ENCODE results near the gene PHLDB1. TPM values are rescaled to one million over a fixed set of nuclear protein-coding genes. Genes with fewer than 3 reads are reported as not detected.

Gene PHLDB1
- total RNA-seq, 2 donors from 2014 or later = 1.8 to 2.6 TPM

DNA sequence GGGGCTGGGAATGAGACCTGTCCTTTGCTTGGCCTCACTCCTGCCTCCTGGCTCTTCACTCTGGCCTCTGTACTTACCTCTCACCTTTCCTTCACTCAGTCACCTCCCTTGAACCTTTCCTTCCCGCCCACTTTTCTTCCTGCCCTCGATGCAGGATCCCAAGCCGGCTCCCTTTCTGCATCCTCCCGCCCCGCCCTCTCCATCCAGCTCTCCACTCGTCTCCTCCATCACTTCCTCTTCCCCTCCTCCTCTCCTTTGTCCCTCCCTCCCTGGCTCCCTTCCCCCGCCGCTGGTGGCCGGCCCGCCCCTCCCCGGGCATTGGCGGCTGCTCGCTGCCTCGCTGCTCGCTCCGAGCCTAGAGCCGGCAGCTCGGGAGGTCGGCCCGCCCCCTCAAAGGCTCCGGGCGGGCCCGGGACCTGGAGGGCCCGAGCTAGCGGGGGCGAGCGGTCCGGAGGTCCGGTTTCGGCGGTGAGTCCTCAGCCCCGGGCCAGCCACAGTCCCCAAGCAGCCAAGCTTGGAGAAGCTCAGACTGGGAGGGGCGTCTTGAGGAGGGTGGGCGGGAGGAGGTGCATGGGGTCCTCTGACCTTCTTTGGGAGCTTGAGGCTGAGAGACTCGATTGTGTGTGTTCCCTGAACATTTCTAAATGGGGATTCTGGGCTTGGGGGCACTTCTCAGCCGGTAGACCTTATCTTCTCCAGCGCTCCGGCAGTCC, 13.8 kb downstream of the PHLDB1 start:
- Mint-ChIP-seq H3K4me3 (peak overlapping the region; percentile 85), H3K36me3 (ENCODE audit: low read depth) (peaks cover 5% of the 10 kb centered on the region), H3K27ac (no peak overlapping the region), H3K4me1 (peaks cover 16% of the 10 kb centered on the region), H3K27me3 (peaks cover 37% of the 10 kb centered on the region)
- DNase-seq = no peak
- no peaks in the 10 kb centered on the region for H3K9me3 ChIP-seq (ENCODE audit: control insufficient read depth, low read length, poor library complexity, severe bottlenecking)
- ATAC-seq = peak; percentile 56

- no peak for DNase-seq
- Mint-ChIP-seq H3K27me3 (peaks cover 37% of the 10 kb centered on the region), H3K4me1 (peaks cover 14% of the 10 kb centered on the region), H3K4me3 (peak overlapping the region; percentile 71), H3K27ac (no peak overlapping the region), H3K36me3 (ENCODE audit: low read depth) (peaks cover 5% of the 10 kb centered on the region)
- ATAC-seq = no peak
- H3K9me3 ChIP-seq (ENCODE audit: control insufficient read depth, low read length, poor library complexity, severe bottlenecking) = no peaks in the 10 kb centered on the region
Observed at GRCh38 chr11:118621784-118622375, 14.5 kb downstream of the PHLDB1 start.

DNA sequence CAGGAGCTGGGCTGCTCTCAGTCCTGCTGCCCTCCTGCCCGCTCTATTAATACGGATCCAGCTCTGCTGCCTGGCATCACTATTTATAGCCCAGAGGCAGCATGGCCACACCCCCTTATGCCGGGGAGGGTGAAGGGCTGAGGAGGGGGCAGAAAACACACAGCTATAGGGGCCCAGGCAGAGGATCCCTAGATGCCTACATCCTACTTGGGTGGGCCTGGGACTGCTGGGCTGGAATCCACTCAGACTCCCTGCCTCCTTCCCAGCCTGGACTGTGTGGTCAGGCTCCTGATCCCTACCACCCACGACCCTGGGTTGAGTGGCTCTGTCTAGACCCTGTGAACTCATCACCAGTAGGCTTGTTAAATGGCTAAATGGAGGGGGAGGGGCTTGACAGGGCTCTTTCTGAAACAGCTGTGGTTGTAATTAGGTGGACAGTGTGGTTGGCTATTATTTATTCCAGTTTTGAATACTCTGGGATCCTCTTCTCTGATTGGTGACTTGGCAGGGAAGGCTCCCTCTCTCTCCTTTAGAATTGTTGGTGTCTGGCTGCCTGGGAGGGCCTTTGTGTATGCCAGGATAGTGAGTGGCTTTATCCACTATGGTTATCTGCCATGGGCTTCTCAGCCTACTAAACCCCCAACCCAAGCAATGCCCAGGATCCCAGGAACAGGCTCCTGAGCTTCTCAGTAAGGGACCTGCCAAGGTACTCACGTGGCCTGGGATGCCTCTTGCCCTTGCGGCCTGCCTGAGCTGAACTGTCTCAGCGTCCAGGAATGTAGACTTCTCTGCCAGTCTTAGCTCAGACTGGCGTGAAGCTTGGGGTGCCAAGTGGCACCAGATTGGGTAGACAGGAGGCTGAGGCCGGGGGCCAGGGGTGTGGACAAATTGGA, 15.2 kb downstream of the PHLDB1 start:
- peaks cover 5% of the 10 kb centered on the region for H3K36me3 Mint-ChIP-seq (ENCODE audit: low read depth)
- no peak overlapping the region for H3K27ac Mint-ChIP-seq
- H3K4me3 Mint-ChIP-seq = no peak overlapping the region
- DNase-seq (no peak), ATAC-seq (no peak)
- peaks cover 37% of the 10 kb centered on the region for H3K27me3 Mint-ChIP-seq
- no peaks in the 10 kb centered on the region for H3K9me3 ChIP-seq (ENCODE audit: control insufficient read depth, low read length, poor library complexity, severe bottlenecking)
- peaks cover 14% of the 10 kb centered on the region for H3K4me1 Mint-ChIP-seq

DNA sequence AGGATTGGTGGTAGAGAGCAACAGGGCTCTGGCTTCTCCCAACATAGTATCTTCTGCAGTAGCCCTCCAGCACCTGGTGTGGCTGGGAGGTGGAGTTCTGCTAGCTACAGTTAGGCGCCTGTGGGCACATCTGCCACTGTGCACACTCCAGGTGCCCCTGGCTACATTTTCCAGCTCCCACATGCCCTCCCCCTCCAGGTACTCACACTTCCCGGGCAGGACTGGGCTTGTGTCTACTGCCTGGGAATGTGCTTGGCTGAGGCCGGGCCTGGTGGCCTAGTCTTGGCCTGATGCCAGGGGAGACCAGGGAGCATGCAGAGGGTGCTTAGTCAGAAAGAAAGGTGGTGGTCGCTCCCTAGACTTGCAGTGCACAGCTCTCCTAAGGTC, 15.8 kb downstream of the PHLDB1 start:
- Mint-ChIP-seq H3K27me3 (peaks cover 37% of the 10 kb centered on the region), H3K4me3 (no peak overlapping the region), H3K27ac (no peak overlapping the region), H3K4me1 (peaks cover 14% of the 10 kb centered on the region), H3K36me3 (ENCODE audit: low read depth) (peaks cover 5% of the 10 kb centered on the region)
- DNase-seq (no peak), ATAC-seq (no peak)
- no peaks in the 10 kb centered on the region for H3K9me3 ChIP-seq (ENCODE audit: control insufficient read depth, low read length, poor library complexity, severe bottlenecking)

- DNase-seq (no peak), ATAC-seq (no peak)
- peaks cover 31% of the 10 kb centered on the region for H3K27me3 Mint-ChIP-seq
- H3K4me3 Mint-ChIP-seq = no peak overlapping the region
- peaks cover 4% of the 10 kb centered on the region for H3K4me1 Mint-ChIP-seq
- no peaks in the 10 kb centered on the region for H3K36me3 Mint-ChIP-seq (ENCODE audit: low read depth)
- H3K9me3 ChIP-seq (ENCODE audit: control insufficient read depth, low read length, poor library complexity, severe bottlenecking) = no peaks in the 10 kb centered on the region
- no peak overlapping the region for H3K27ac Mint-ChIP-seq
Observed at GRCh38 chr11:118625036-118625690, 17.7 kb downstream of the PHLDB1 start.

DNA sequence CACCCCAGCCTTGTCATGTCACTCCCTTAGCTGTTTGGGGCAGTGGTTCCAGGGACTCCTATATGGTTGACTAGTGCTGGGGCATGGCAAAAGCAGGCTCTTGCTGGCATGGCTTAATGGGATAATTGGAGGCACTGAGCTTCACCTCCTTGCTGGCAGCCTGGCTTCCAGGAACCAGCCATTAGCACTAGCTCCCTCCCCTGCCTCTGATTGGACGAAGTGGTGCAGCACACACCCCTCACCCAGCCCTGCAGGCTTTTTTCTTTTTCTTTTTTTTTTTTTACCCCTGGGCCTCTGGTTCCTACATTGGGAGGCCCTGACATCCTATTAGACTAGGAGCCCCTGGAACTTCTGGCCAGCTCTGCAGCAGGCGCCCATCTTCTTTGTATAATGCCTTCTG, 18.6 kb downstream of the PHLDB1 start:
- ATAC-seq (no peak), DNase-seq (no peak)
- peaks cover 25% of the 10 kb centered on the region for H3K27me3 Mint-ChIP-seq
- H3K4me1 Mint-ChIP-seq = peaks cover 2% of the 10 kb centered on the region
- no peaks in the 10 kb centered on the region for H3K9me3 ChIP-seq (ENCODE audit: control insufficient read depth, low read length, poor library complexity, severe bottlenecking)
- H3K4me3 Mint-ChIP-seq = no peak overlapping the region
- H3K36me3 Mint-ChIP-seq (ENCODE audit: low read depth) = no peaks in the 10 kb centered on the region
- H3K27ac Mint-ChIP-seq = no peak overlapping the region

GRCh38 chr11:118627566-118627965, 20.2 kb downstream of the PHLDB1 start:
- H3K4me3 Mint-ChIP-seq = no peak overlapping the region
- peaks cover 2% of the 10 kb centered on the region for H3K4me1 Mint-ChIP-seq
- no peak overlapping the region for H3K27ac Mint-ChIP-seq
- H3K9me3 ChIP-seq (ENCODE audit: control insufficient read depth, low read length, poor library complexity, severe bottlenecking) = no peaks in the 10 kb centered on the region
- ATAC-seq = no peak
- no peak for DNase-seq
- no peaks in the 10 kb centered on the region for H3K36me3 Mint-ChIP-seq (ENCODE audit: low read depth)
- peaks cover 15% of the 10 kb centered on the region for H3K27me3 Mint-ChIP-seq

DNA sequence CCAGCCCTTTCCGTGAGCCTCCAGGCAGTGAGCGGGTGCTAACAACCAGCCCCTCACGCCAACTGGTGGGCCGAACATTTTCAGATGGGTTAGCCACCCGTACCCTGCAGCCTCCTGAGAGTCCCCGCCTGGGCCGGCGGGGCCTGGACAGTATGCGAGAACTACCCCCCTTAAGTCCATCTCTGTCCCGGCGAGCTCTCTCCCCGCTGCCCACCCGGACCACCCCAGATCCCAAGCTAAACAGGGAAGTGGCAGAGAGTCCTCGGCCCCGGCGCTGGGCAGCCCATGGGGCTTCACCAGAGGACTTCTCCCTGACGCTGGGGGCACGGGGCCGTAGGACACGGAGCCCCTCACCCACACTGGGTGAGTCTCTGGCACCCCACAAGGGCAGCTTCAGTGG, 20.6 kb downstream of the PHLDB1 start:
- Mint-ChIP-seq H3K27ac (no peak overlapping the region), H3K4me1 (peaks cover 2% of the 10 kb centered on the region), H3K36me3 (ENCODE audit: low read depth) (no peaks in the 10 kb centered on the region), H3K27me3 (peaks cover 13% of the 10 kb centered on the region), H3K4me3 (no peak overlapping the region)
- DNase-seq (no peak), ATAC-seq (no peak)
- H3K9me3 ChIP-seq (ENCODE audit: control insufficient read depth, low read length, poor library complexity, severe bottlenecking) = no peaks in the 10 kb centered on the region

- Mint-ChIP-seq H3K4me1 (peaks cover 2% of the 10 kb centered on the region), H3K36me3 (ENCODE audit: low read depth) (no peaks in the 10 kb centered on the region), H3K27me3 (peaks cover 11% of the 10 kb centered on the region), H3K4me3 (no peak overlapping the region), H3K27ac (no peak overlapping the region)
- H3K9me3 ChIP-seq (ENCODE audit: control insufficient read depth, low read length, poor library complexity, severe bottlenecking) = no peaks in the 10 kb centered on the region
- no peak for DNase-seq
- ATAC-seq = no peak
Observed at GRCh38 chr11:118628432-118628831, 21.0 kb downstream of the PHLDB1 start.

GRCh38 chr11:118628861-118629549, 21.6 kb downstream of the PHLDB1 start:
- H3K9me3 ChIP-seq (ENCODE audit: control insufficient read depth, low read length, poor library complexity, severe bottlenecking) = no peaks in the 10 kb centered on the region
- H3K4me3 Mint-ChIP-seq = no peak overlapping the region
- ATAC-seq = no peak
- H3K4me1 Mint-ChIP-seq = peaks cover 2% of the 10 kb centered on the region
- no peak overlapping the region for H3K27ac Mint-ChIP-seq
- no peaks in the 10 kb centered on the region for H3K36me3 Mint-ChIP-seq (ENCODE audit: low read depth)
- DNase-seq = no peak
- H3K27me3 Mint-ChIP-seq = peaks cover 10% of the 10 kb centered on the region

DNA sequence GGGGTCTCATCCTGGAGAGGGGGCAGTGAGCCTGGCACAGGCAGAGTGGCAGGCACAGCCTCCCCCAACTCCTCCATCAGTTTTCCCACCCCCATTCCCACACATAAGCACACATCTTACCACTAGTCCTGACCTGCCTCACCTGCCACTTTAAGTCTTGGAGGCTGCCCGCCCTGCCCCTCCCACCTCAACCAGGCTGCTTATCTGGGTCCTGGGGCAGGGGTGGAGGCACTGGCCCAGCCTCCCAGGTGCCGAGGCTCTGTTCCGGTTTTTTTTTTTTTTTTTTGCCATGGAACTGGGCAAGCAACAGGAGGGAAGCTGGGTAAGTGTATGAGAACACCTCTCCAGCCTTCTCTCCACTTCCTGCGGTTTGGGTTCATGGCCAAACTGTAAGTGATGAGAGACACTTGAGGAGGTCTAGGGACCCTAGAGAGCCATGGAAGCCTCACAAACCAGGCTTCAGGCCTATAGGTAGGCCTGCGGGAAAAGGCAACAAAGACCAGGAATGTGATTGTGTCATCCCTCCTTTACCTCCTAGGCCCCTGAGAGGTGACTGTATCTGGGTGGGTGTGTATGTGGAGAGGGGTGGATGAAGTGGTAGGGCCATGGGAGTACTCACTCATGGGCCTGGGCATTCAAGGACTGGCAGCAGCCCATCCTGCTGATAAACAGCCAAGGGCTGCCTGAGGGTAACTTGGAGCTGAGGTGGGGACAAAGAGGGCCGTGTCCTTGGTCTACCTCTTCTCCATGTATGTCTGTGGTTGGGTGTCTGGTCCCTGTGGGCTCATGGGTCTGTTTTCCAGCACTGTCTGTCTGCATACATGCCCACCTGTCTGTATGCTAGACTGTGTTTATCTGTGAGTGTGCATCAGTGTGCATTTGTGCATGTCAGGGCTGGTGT, 22.6 kb downstream of the PHLDB1 start:
- no peak for ATAC-seq
- Mint-ChIP-seq H3K27ac (no peak overlapping the region), H3K36me3 (ENCODE audit: low read depth) (peaks cover 2% of the 10 kb centered on the region), H3K27me3 (peaks cover 10% of the 10 kb centered on the region), H3K4me1 (peaks cover 2% of the 10 kb centered on the region), H3K4me3 (no peak overlapping the region)
- no peak for DNase-seq
- H3K9me3 ChIP-seq (ENCODE audit: control insufficient read depth, low read length, poor library complexity, severe bottlenecking) = no peaks in the 10 kb centered on the region
